ENCODE results near the gene RNU7-1. TPM values are rescaled to one million over a fixed set of nuclear protein-coding genes. Genes with fewer than 3 reads are reported as not detected.

Gene RNU7-1
- total and polyA plus RNA-seq, 10 of the 15 experiments (the other 5 are each of a cell fraction or from before 2014, with no cell fraction given), result not detected

- Histone ChIP-seq H3K79me2 (ENCODE audit: control insufficient read depth, insufficient read depth, low read length) (peaks cover 41% of the 10 kb centered on the region), H2AFZ (ENCODE audit: control insufficient read depth, low read depth, low read length) (no peak overlapping the region), H3K36me3 (ENCODE audit: control insufficient read depth in 2 of 2, insufficient read depth in 2 of 2, low read length in 1 of 2) (peaks cover 36% of the 10 kb centered on the region in 2 experiments), H3K4me2 (ENCODE audit: control insufficient read depth, insufficient read depth) (no peak overlapping the region), H3K4me1 (ENCODE audit: control insufficient read depth, insufficient read depth, low read length) (peaks cover 49% of the 10 kb centered on the region), H3K9me3 (replicated peaks; ENCODE audit: control insufficient read depth, insufficient read depth, low read length) (no peaks in the 10 kb centered on the region), H3K9ac (ENCODE audit: control insufficient read depth, insufficient read depth, low read length) (no peak overlapping the region), H4K20me1 (ENCODE audit: control insufficient read depth, insufficient read depth) (no peaks in the 10 kb centered on the region), H3K27me3 (replicated peaks in 1 of 2; ENCODE audit: control insufficient read depth in 2 of 2, insufficient read depth in 2 of 2, low read length in 1 of 2) (no peaks in the 10 kb centered on the region), H3K4me3 (no peak overlapping the region), H3K27ac (ENCODE audit: control insufficient read depth, insufficient read depth) (no peak overlapping the region)
- SMC1A ChIA-PET (ENCODE audit: uncharacterized antibody, unreplicated experiment), result interaction anchor here (0.9 to 13.2 kb wide), 7 partner anchors 10 to 145 kb away, joined by 3 to 395 read pairs (median 3); partner anchors contain the start of genes C12orf57, C1RL, PTPN6 and RNU7-1
- no peak for DNase-seq (ENCODE audit: low read depth, low spot score)
- BruUV-seq (replicated peaks), result no TSS peak
- ATAC-seq, result no peak
- WGBS (ENCODE audit: insufficient coverage, insufficient replicate concordance, low lambda C conversion rate, missing lambda C conversion rate), result 75% methylated on average over 16 of the region's 17 CpGs
- intact Hi-C loops (cut with micrococcal nuclease; ENCODE audit: unreplicated experiment), result loop anchor here (5.0 kb wide), 1 partner anchor 148 kb away; no protein-coding TSS in a partner anchor
- in situ Hi-C loops (cut with MboI), result loop anchor here (5.0 to 25.0 kb wide), 2 partner anchors 148 to 1673 kb away; no protein-coding TSS in a partner anchor
- FAIRE-seq, result no peak
- CTCF ChIA-PET, result interaction anchor here (1.0 to 13.2 kb wide), 14 partner anchors 10 to 149 kb away, joined by 3 to 645 read pairs (median 7); partner anchors contain the start of genes C12orf57, C1R, C1RL and LPCAT3
- no peak for TF ChIP-seq HDAC6 (IDR thresholded peaks at IDR 0.05; ENCODE audit: unreplicated experiment)
- no peak for TF ChIP-seq HDGF (IDR thresholded peaks at IDR 0.05)
- TF ChIP-seq HSF1 (IDR thresholded peaks at IDR 0.05; ENCODE audit: low read depth, low read length), result no peak
- no peak for TF ChIP-seq ZBTB11 (CRISPR knock-in tag; IDR thresholded peaks at IDR 0.05)
- no peak for TF ChIP-seq CHD2 (IDR thresholded peaks at IDR 0.05; ENCODE audit: borderline replicate concordance, low read depth, low read length)
- peak; percentile 40; the same call in 1 of the 2 replicates for TF ChIP-seq YY1 (IDR thresholded peaks at IDR 0.05; ENCODE audit: low read depth, low read length)
- RAD21 ChIA-PET (ENCODE audit: unreplicated experiment), result interaction anchor here (1.0 to 13.5 kb wide), 6 partner anchors 9 to 149 kb away, joined by 3 to 426 read pairs (median 8); partner anchors contain the start of genes C12orf57, PTPN6, RNU7-1 and USP5
- POLR2A ChIA-PET, result interaction anchor here (0.6 to 13.5 kb wide), 3 partner anchors 19 to 973 kb away, joined by 5 to 524 read pairs (median 6); partner anchors contain the start of genes C12orf57, PTPN6 and RNU7-1
Measured at GRCh38 chr12:6963791-6964413, 20.3 kb downstream of the RNU7-1 start.

Measured in GM12878 (cell line).